ENCODE results near the gene APOBEC3A. TPM values are rescaled to one million over a fixed set of nuclear protein-coding genes. Genes with fewer than 3 reads are reported as not detected.

The APOBEC3A gene
- polyA plus RNA-seq, 1 experiment: not detected

GRCh38 chr22:38946771-38947170 lies 10.6 kb upstream of the APOBEC3A start:
- no peak overlapping the region for H3K4me3 ChIP-seq (ENCODE audit: low read depth, low read length)
- TF ChIP-seq, protein P1, sequence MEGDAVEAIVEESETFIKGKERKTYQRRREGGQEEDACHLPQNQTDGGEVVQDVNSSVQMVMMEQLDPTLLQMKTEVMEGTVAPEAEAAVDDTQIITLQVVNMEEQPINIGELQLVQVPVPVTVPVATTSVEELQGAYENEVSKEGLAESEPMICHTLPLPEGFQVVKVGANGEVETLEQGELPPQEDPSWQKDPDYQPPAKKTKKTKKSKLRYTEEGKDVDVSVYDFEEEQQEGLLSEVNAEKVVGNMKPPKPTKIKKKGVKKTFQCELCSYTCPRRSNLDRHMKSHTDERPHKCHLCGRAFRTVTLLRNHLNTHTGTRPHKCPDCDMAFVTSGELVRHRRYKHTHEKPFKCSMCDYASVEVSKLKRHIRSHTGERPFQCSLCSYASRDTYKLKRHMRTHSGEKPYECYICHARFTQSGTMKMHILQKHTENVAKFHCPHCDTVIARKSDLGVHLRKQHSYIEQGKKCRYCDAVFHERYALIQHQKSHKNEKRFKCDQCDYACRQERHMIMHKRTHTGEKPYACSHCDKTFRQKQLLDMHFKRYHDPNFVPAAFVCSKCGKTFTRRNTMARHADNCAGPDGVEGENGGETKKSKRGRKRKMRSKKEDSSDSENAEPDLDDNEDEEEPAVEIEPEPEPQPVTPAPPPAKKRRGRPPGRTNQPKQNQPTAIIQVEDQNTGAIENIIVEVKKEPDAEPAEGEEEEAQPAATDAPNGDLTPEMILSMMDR (IDR thresholded peaks at IDR 0.05; ENCODE audit: insufficient read depth, low read depth, low read length): no peak
- no peaks in the 10 kb centered on the region for H3K36me3 ChIP-seq (ENCODE audit: control insufficient read depth, insufficient read depth, low read length)
- CTCF ChIA-PET: no interaction called here
- H3K27me3 ChIP-seq (ENCODE audit: control insufficient read depth, insufficient read depth, low read length): peaks cover 25% of the 10 kb centered on the region
- DNase-seq (ENCODE audit: low read depth): no peak
- POLR2A ChIA-PET: no interaction called here

DNA sequence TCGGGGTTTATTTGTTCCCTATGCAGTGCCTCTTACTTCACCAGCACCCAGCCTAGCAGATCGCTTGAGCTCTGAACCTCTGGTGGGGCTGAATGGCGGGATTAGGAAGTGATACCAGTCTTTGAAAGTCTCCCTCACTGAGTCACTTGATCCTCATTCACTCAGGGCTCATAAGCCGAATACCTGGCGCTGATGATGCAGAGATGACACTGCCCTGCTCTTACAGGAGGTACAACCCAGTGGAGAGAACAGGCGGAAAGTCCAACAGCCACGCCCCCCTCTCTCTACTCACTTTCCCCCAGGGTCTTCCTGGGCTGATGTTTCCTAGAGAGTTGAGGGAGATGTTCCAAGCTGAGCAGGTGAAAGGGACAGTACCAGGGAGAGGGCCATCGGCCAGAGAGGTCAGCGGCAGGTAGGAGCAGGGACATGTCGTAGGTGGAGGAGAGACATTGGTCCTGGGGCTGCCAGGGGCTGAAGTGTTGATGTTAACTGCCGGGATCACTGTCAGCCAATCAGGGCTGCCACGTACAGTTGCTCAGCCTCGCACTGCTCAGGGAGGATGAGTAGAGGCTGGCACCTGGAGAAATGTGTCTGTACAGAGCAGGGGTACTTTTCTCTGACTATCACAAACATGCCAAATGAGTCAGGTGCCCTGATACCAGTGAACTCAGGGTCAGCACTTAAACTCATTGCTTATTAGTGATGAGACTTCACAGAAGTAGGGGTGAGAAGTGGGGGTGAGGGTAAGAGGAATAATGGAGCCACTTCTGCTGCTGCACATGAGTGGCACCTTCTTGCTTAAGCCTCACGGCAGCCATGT lies 9.9 kb upstream of the APOBEC3A start:
- no peak for DNase-seq (ENCODE audit: low read depth)
- H3K27me3 ChIP-seq (ENCODE audit: control insufficient read depth, insufficient read depth, low read length): peaks cover 30% of the 10 kb centered on the region
- TF ChIP-seq, protein P1 (IDR thresholded peaks at IDR 0.05; ENCODE audit: insufficient read depth, low read depth, low read length): no peak
- H3K4me3 ChIP-seq (ENCODE audit: low read depth, low read length): no peak overlapping the region
- no peaks in the 10 kb centered on the region for H3K36me3 ChIP-seq (ENCODE audit: control insufficient read depth, insufficient read depth, low read length)
- POLR2A ChIA-PET: no interaction called here
- CTCF ChIA-PET: interaction anchor here (1.6 kb wide), 1 partner anchor 78 kb away, joined by 5 read pairs; no protein-coding TSS in a partner anchor

DNA sequence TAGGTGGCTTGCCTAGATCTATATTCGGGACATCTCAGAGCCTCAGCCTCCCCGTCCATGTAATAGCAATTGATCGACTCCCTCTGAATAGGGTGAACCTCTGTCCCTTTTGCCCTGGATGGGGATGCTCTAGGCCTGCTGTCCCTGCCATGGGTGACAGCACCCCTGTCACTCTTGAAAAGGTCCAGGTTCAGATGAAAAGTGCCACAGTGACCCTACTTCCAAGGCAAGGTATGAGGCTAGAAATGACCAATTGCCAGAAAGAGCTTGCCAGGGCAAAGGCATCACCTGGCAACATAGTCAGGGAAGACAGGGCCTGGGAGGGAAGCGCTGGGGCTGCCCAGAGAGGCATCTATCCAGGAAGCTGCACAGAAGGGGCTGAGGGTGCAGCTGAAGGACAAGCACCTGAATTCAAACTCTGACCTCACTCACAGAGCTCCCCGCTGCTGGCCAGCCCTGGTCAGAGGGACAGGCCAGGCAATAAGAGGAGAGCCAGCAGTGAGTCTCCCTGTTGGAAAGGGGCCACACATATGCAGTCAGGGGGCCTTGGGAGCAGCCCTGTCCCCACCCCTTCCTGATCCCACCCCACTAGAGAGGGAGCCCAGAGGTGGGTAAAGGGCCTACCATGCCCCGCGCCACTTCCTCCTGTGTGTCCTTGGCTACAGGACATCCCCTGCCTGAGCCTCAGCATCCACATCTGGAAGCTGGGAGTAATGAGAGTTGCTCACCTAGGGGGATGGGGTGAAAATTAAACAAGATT lies 9.0 kb upstream of the APOBEC3A start:
- no peak overlapping the region for H3K4me3 ChIP-seq (ENCODE audit: low read depth, low read length)

GRCh38 chr22:38949889-38950405 lies 7.5 kb upstream of the APOBEC3A start:
- H3K27me3 ChIP-seq (ENCODE audit: control insufficient read depth, insufficient read depth, low read length): peaks cover 24% of the 10 kb centered on the region
- POLR2A ChIA-PET: no interaction called here
- no peak for DNase-seq (ENCODE audit: low read depth)
- CTCF ChIA-PET: interaction anchor here (1.1 to 2.5 kb wide), 2 partner anchors 53 to 80 kb away, joined by 4 to 19 read pairs; partner anchors contain the start of gene CBX6
- H3K36me3 ChIP-seq (ENCODE audit: control insufficient read depth, insufficient read depth, low read length): no peaks in the 10 kb centered on the region
- TF ChIP-seq, protein P1 (IDR thresholded peaks at IDR 0.05; ENCODE audit: insufficient read depth, low read depth, low read length): no peak
- no peak overlapping the region for H3K4me3 ChIP-seq (ENCODE audit: low read depth, low read length)

More for the DNA sequence above, 9.0 kb upstream of the APOBEC3A start:
- H3K36me3 ChIP-seq (ENCODE audit: control insufficient read depth, insufficient read depth, low read length): no peaks in the 10 kb centered on the region
- POLR2A ChIA-PET: no interaction called here
- CTCF ChIA-PET: interaction anchor here (1.6 kb wide), 1 partner anchor 79 kb away, joined by 5 read pairs; no protein-coding TSS in a partner anchor
- TF ChIP-seq, protein P1 (IDR thresholded peaks at IDR 0.05; ENCODE audit: insufficient read depth, low read depth, low read length): no peak
- H3K27me3 ChIP-seq (ENCODE audit: control insufficient read depth, insufficient read depth, low read length): peaks cover 28% of the 10 kb centered on the region
- no peak for DNase-seq (ENCODE audit: low read depth)

All from BJ (cell line).